SK-N-MC (cell line): ENCODE results near the gene SLC35F4.
"Not testable (repeated sequence)": the region's sequence is repeated elsewhere in the genome, so short reads cannot be mapped to it uniquely, and the experiment has no call there.

Experiments used
- DNase-seq: peaks from one replicate; pipeline ENCODE4 v3.0.0-alpha.2; 2011; ENCODE audit warnings: low read depth, low spot score
- H3K27ac ChIP-seq: fragments of 200-600 bp; sonication (generic); 2 replicates; pipeline ENCODE4 v1.5.1; 2016; ENCODE audit warnings: mixed run types
- H3K36me3 ChIP-seq: fragments of 200-600 bp; sonication (generic); 2 replicates; pipeline ENCODE4 v1.6.1; 2017; ENCODE audit warnings: antibody characterized with exemption, low read length, mixed read lengths; ENCODE audit not compliant: insufficient read depth
- H3K4me3 ChIP-seq: fragments of 200-600 bp; sonication (generic); 2 replicates; pipeline ENCODE4 v1.5.1; 2016
- H3K9ac ChIP-seq: fragments of 200-600 bp; sonication (generic); 2 replicates; pipeline ENCODE4 v1.8.0; 2017; ENCODE audit warnings: mixed run types, mixed read lengths; ENCODE audit not compliant: insufficient read length
- H3K9me3 ChIP-seq: fragments of 200-600 bp; sonication (generic); 2 replicates; pipeline ENCODE4 v1.6.1; 2017; ENCODE audit warnings: low read depth, mild to moderate bottlenecking, antibody characterized with exemption, low read length, moderate library complexity, mixed read lengths
- EZH2 ChIP-seq: fragments of 200-600 bp; sonication (generic); IDR thresholded peaks from one replicate; pipeline ENCODE4 v1.6.1; 2017; ENCODE audit warnings: antibody characterized with exemption
- FOXP2 ChIP-seq: optimal IDR thresholded peaks from 2 replicates; pipeline ENCODE3; 2011; ENCODE audit warnings: mild to moderate bottlenecking, moderate library complexity; ENCODE audit not compliant: insufficient read depth; ENCODE audit errors: extremely low read length, control extremely low read depth
- POLR2AphosphoS5 ChIP-seq: IDR thresholded peaks from 2 replicates; pipeline ENCODE4 v1.6.1; 2012; ENCODE audit warnings: mild to moderate bottlenecking, low read depth, low read length, borderline replicate concordance

SLC35F4 gene

DNA sequence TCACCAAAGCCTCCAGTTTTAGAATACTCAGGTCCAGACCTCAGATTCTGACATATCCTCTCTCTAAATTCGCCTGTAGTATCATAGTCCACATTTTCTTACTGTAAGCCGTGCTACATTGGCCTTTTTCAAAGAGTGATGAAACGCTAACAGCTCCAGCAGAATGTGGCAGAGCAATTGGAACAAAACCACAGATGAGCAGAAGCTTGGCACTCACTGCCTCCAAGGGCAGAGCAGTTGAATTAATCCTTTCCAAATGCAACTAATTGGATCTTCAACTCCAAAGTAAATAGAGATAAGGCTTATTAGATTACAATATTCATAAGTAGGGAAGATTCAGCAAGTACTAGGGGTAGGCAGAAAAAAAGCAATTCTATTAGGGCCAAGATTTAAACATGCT is 128.3 kb downstream of the SLC35F4 start:
- no peak overlapping the region for H3K9ac ChIP-seq
- H3K4me3 ChIP-seq, result no peak overlapping the region
- no peak overlapping the region for H3K27ac ChIP-seq
- TF ChIP-seq POLR2AphosphoS5 (no peak), FOXP2 (no peak), EZH2 (no peak)
- no peaks in the 10 kb centered on the region for H3K9me3 ChIP-seq
- H3K36me3 ChIP-seq, result no peaks in the 10 kb centered on the region
- DNase-seq, result no peak

DNA sequence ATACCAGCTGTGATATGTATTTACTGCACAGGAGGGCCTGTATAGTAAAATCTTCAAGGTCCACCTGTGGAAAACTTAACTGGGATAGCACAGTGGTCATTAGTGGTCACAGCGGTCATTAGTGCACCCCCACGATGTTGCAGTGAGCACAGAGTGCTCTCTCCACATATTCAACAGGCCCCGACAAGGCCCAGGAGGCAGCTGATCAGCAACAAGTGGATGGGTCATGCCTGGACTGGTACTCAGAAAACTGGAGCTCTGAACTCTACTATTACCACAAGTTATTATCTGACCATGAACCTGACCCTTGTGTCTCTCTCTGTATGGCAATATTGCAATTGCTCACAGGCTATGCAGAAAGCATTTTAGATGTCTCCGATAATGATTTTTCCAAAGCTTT is 129.5 kb downstream of the SLC35F4 start:
- no peak for TF ChIP-seq POLR2AphosphoS5
- no peak for TF ChIP-seq FOXP2
- TF ChIP-seq EZH2, result no peak

DNA sequence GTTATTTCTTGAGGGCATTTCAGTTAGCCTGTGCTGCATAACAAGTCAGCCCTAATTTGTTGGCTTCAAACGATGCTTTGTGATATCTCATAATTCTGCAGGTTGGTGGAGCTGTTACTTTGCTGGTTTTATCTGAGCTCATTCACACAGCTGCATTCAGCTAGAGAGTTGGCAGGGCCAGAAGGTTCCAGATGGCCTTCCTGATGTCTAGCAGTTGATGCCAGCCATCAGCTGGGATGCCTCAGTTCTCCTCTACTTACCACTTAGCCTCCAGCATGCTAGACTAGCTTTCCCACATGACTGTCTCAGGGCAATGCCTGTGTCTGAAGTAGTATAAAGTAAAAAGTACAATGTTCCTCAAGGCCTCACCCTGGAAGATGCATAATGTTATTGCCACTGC is 130.6 kb downstream of the SLC35F4 start:
- H3K9me3 ChIP-seq, result no peaks in the 10 kb centered on the region
- no peak overlapping the region for H3K9ac ChIP-seq
- no peak overlapping the region for H3K4me3 ChIP-seq
- no peaks in the 10 kb centered on the region for H3K36me3 ChIP-seq
- TF ChIP-seq POLR2AphosphoS5, result no peak
- no peak for TF ChIP-seq FOXP2
- no peak for TF ChIP-seq EZH2
- H3K27ac ChIP-seq, result no peak overlapping the region
- no peak for DNase-seq

More for the DNA sequence above, 129.5 kb downstream of the SLC35F4 start:
- Histone ChIP-seq H3K4me3 (no peak overlapping the region), H3K9ac (no peak overlapping the region), H3K36me3 (no peaks in the 10 kb centered on the region), H3K9me3 (no peaks in the 10 kb centered on the region), H3K27ac (no peak overlapping the region)
- no peak for DNase-seq

DNA sequence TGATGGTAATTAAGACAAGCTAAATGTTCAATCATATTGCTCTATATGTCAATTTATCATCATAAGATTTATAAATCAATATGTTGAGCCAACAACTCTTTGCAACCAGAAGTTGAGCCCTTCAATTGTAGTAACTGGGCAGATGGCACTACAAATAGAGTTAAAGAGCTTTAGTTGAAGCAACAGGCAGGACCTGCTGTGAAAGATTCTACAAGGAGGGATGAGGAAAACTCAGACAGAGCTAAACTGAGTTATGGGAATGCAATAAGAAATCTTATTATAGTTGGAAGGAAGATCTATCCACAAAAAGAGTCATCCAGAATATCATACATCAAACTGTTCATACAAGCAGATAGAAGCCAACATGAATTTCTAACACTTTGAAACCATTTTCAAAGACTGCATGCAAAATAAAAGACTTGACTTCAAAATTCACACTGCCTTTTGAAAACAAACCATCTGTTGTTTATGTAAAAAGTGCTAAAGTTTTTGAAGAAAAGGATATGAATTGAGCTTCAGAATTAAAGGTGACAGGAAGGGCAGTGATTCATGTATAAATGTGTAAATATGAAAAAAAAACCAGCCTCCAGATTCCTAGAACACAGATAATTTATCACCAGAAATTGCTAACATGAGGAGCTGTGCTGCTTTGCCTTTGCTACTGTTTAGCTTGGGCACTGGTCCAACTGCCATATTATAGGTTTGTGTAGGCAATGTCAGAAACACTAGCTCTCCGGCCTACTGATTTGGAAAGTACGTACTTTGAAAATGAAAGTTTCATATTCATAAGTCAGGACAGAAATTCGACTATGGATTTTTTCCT is 133.2 kb downstream of the SLC35F4 start:
- no peak for DNase-seq
- Histone ChIP-seq H3K9ac (no peak overlapping the region), H3K27ac (no peak overlapping the region), H3K9me3 (no peaks in the 10 kb centered on the region), H3K36me3 (no peaks in the 10 kb centered on the region), H3K4me3 (no peak overlapping the region)
- TF ChIP-seq EZH2, result no peak

DNA sequence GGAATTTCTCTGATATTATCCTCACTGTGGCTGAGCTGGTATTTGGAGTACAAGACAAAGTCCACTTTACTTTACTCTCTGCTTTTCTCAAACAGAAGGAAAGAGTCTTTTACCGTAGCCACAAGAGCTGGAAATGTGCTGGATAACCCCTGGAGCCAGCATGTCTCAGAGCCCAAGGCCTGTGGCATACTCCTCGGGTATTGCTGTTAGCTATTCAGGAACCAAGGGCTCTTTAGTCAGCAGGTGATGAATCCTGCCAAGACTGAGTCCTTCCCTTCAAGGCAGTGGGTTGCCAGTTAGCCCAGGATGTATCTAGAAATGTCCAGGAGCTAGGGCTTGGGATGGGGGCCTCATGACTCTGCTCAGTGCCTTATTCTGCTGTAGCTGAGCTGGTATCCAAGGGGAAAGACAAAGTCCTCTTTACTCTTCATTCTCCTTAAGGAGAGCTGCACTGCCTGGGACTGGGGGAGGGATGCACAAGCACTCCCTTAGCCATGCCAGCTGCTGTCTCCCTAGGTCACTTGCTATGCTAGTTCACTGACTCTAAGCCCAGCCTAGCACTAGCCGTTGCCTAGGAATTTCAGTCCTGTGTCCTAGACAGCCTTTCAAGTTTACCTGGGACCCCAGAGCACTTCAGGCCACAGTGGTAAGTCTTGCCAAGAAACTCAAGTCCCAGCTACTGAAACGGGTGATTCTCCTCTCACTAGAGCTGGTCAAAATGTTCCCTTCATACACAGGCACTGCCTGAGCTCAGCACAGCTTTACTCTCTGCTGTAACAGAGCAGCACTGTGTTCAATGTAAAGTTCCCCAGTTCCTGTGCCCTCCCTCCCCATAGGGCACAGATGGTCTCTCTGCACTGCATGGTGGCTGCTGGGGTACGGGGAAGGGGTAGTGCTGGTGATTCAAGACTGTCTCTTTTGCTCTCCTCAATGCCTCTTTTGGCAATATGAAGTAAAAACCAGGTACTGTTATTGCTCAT is 136.4 kb downstream of the SLC35F4 start:
- no peak for DNase-seq
- Histone ChIP-seq H3K9ac (no peak overlapping the region), H3K9me3 (no peaks in the 10 kb centered on the region), H3K4me3 (no peak overlapping the region), H3K36me3 (no peaks in the 10 kb centered on the region), H3K27ac (no peak overlapping the region)
- TF ChIP-seq EZH2 (no peak), POLR2AphosphoS5 (no peak), FOXP2 (no peak)

DNA sequence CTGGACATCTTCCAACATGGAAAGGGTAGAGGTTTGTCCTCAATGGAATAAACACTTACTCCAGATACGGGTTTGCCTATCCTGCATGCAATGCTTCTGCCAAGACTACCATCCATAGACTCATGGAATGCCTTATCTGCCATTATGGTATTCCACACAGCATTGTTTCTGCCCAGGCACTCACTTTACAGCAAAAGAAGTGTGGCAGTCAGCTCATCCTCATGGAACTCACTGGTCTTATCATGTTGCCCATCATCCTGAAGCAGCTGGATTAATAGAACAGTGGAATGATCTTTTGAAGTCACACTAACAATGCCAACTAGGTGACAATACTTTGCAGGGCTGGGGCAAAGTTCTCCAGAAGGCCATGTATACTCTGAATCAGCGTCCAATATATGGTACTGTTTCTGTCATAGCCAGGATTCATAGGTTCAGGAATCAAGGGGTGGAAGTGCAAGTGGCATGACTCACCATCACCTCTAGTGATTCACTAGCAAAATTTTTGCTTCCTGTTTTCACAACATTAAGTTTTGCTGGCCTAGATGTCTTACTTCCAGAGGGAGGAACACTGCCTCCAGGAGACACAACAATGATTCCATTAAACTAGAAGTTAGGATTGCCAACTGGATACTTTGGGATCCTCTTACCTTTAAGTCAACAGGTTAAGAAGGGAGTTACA is 140.4 kb downstream of the SLC35F4 start:
- Histone ChIP-seq H3K4me3 (no peak overlapping the region), H3K36me3 (no peaks in the 10 kb centered on the region), H3K9me3 (no peaks in the 10 kb centered on the region), H3K9ac (no peak overlapping the region), H3K27ac (no peak overlapping the region)
- no peak for TF ChIP-seq FOXP2
- TF ChIP-seq EZH2, result no peak
- no peak for TF ChIP-seq POLR2AphosphoS5
- DNase-seq, result no peak

DNA sequence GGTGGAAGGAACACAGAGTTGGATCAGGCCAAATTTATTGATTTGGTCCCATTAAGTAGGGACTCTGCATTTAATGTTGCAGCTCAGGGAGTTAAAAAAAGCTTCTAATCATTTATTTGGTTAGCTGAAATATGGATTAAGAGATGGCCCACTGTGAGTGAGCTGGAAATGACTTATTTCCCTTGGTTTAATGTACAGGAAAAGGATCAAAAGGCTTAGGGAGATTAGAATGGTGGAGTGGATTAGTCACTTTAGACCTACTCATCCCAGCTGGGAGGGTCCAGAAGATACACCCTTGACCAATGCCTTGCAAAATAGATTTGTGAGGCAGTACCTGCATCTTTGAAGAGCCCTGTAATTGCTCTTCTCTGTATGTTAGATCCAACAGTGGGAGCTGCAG is 143.8 kb downstream of the SLC35F4 start:
- not testable (repeated sequence) for H3K27ac ChIP-seq

DNA sequence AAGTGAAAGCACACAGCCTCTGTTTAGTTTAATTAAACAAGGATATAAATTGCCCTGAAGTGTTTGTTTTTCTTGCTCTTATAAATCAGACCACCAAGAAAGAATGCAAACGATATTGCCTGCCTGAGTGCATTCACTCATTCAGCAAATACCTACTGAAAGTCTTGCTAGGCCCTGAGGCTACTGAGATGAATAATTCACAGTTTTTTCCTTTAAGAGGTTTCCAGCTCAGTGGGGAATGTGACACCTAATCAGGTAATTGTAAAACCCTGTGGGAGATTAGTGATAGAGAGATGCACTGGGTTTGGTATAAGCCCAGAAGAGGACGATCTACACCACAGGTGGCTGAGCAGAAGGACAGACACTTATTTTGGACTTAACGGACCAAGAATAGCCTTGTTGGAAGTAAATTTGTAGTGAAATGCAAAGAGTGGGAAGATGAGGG is 151.4 kb downstream of the SLC35F4 start:
- DNase-seq, result no peak
- no peaks in the 10 kb centered on the region for H3K36me3 ChIP-seq
- no peak overlapping the region for H3K9ac ChIP-seq
- TF ChIP-seq POLR2AphosphoS5 (no peak), EZH2 (no peak), FOXP2 (no peak)
- no peak overlapping the region for H3K27ac ChIP-seq
- H3K4me3 ChIP-seq, result no peak overlapping the region
- H3K9me3 ChIP-seq, result no peaks in the 10 kb centered on the region

More for the DNA sequence above, 143.8 kb downstream of the SLC35F4 start:
- not testable (repeated sequence) for H3K9me3 ChIP-seq, H3K36me3 ChIP-seq, H3K9ac ChIP-seq, H3K4me3 ChIP-seq, DNase-seq

DNA sequence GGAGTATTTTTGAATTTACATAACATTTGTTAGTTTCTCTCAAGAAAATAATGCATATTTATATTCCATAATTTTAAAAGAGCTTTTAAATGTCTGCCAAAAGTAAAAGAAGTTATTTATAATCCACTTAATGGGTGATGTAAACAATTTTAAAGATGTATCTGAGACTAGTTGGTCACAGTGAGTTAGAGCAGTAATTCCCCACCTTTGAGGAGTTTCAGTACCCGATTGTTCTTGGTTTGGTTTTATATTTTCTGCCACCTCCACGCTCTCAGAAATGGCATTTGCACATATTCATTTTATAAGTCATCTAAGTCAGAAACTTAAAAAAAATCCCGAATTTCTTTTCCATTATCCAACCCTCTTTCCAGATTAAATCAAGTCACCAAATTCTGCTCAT is 153.2 kb downstream of the SLC35F4 start:
- TF ChIP-seq EZH2 (no peak), FOXP2 (no peak), POLR2AphosphoS5 (no peak)
- Histone ChIP-seq H3K9ac (no peak overlapping the region), H3K4me3 (no peak overlapping the region), H3K27ac (no peak overlapping the region), H3K36me3 (no peaks in the 10 kb centered on the region), H3K9me3 (no peaks in the 10 kb centered on the region)
- DNase-seq, result no peak
